Fibroblast of the aortic adventitia (primary cell): ENCODE data around the gene GRK4. TPM values are rescaled to one million over a fixed set of nuclear protein-coding genes. Genes with fewer than 3 reads are reported as not detected.

Source experiments
- DNase-seq: peaks from one replicate; pipeline ENCODE4 v3.0.0-alpha.2; 2010; ENCODE audit warnings: low read depth
- H3K4me3 ChIP-seq: 2 replicates; pipeline ENCODE4 v1.5.1; 2011; ENCODE audit warnings: low read depth, mild to moderate bottlenecking, control low read depth, low read length, moderate library complexity
- CTCF ChIP-seq: IDR thresholded peaks from 2 replicates; pipeline ENCODE4 v1.5.1; 2011; ENCODE audit warnings: mild to moderate bottlenecking, low read length, control low read depth, inconsistent platforms; ENCODE audit not compliant: insufficient read depth
- total RNA-seq: library from RNA; depleted of rRNA; stranded (reverse); fragments of >200 nt; gene quantifications from 2 replicates; pipeline ENCODE4 v1.2.3, GENCODE V29; 2012; ENCODE audit warnings: low replicate concordance

The GRK4 gene
- total RNA-seq, 1 donor, result 8.6 TPM

- H3K4me3 ChIP-seq, result no peak overlapping the region
- no peak for DNase-seq
- no peak for TF ChIP-seq CTCF
Measured at GRCh38 chr4:2939383-2940243, 23.8 kb upstream of the GRK4 start.

GRCh38 chr4:2940267-2941137, 22.9 kb upstream of the GRK4 start:
- DNase-seq, result no peak
- no peak for TF ChIP-seq CTCF
- no peak overlapping the region for H3K4me3 ChIP-seq

- TF ChIP-seq CTCF, result no peak
- H3K4me3 ChIP-seq, result no peak overlapping the region
- DNase-seq, result no peak
Measured at GRCh38 chr4:2941138-2942036, 22.0 kb upstream of the GRK4 start.

- no peak for DNase-seq
- H3K4me3 ChIP-seq, result no peak overlapping the region
- TF ChIP-seq CTCF, result no peak
Measured at GRCh38 chr4:2942037-2942531, 21.3 kb upstream of the GRK4 start.

GRCh38 chr4:2942532-2943363, 20.6 kb upstream of the GRK4 start:
- no peak overlapping the region for H3K4me3 ChIP-seq
- no peak for TF ChIP-seq CTCF
- DNase-seq, result no peak
